ENCODE results near the gene TMEM151B.

DNA sequence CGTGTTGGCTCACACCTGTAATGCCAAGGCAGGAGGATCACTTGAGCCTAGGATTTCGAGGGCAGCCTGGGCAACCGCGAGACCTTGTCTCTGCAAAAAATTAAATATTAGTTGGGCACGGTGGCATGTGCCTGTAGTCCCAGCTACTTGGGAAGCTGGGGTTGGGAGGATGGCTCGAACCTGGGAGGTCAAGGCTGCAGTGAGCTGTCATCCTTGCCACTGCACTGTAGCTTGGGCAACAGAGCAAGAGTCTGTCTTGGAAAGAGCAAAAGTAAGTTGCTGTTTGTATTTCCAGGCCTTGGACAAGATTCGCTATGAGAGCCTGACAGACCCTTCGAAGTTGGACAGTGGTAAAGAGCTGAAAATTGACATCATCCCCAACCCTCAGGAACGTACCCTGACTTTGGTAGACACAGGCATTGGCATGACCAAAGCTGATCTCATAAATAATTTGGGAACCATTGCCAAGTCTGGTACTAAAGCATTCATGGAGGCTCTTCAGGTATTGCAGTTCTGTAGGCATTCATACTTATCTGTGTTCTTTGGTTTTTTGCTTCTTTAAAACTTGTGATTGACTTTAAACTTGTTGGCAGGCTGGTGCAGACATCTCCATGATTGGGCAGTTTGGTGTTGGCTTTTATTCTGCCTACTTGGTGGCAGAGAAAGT is 21.0 kb upstream of the TMEM151B start:
- no peak for TF ChIP-seq RAD21 (IDR thresholded peaks at IDR 0.05; ENCODE audit: low read depth)
- TF ChIP-seq CREB1 (IDR thresholded peaks at IDR 0.05; ENCODE audit: low read depth): no peak
- TF ChIP-seq EP300 (IDR thresholded peaks at IDR 0.05; ENCODE audit: borderline replicate concordance): no peak
- TF ChIP-seq EGR1 (IDR thresholded peaks at IDR 0.05): no peak
- TF ChIP-seq, protein P1, sequence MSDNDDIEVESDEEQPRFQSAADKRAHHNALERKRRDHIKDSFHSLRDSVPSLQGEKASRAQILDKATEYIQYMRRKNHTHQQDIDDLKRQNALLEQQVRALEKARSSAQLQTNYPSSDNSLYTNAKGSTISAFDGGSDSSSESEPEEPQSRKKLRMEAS (IDR thresholded peaks at IDR 0.05): no peak
- no peak for TF ChIP-seq TAF1 (IDR thresholded peaks at IDR 0.05; ENCODE audit: low read depth)
- no peak for TF ChIP-seq YY1 (IDR thresholded peaks at IDR 0.05; ENCODE audit: low read depth)
